AG08396 (cell line): ENCODE data around the gene AGBL4.
A peak's percentile ranks its signal among the peaks of the same experiment; 100 is the strongest.

Experiments
- DNase-seq: peaks from one replicate; pipeline ENCODE4 v3.0.0; 2012; ENCODE audit warnings: low spot score, mixed read lengths

AGBL4 gene

DNA sequence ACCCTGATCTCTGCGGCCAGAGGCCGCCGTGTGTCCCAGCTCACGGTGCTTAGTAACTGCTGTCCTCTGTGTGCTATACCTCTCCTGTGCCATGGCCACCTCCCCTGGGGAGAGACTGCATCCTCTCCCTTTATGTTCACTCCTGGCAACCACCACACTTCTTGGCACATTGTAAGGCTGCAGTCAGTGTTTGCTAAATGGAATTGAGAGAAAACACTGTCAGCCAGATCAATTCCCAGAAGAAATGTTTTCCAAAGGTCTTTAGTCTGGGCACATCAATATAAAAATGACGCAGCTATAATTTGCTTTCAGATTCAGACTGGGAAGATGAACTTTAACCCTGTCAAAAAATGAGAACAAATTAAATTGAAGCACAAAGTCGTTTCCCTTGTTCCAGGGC, 1343.9 kb downstream of the AGBL4 start:
- no peak for DNase-seq

DNA sequence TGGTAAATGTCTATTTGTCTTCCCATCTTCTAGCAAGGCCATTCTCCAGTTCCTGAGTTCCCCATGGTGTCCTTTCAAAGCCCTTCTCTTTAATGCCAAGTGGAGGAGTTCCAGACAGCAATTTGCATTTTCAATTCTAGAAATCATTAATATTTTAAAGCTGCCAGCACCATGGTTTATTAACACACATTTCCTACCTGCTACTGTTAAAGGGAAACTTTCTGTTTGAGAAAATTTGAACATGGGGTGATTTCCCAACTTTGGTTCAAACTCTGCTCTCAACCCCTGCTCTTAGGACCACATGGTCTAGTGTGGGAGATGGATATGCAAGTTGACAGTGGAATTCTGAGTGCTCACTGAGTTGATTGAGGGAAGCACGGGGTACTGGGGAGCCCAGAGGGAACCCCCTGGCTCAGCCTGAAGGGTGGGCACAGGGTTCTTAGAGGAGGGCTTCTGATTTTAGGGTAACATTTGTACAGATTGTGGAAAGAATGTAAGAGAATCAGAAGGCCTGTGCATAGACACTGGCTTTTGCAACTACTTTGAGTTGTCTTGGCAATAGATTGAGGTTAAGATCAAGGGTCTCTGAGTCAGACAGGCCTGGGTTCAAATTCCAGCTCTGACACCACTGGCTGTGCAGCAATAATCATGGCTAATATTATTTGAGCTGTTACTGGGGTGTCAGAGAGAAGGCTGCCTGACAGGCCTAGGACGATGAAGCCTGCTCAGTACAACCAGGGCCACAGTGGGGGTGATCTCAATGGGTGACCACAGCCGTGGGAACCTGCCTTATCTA, 1344.8 kb downstream of the AGBL4 start:
- no peak for DNase-seq

DNA sequence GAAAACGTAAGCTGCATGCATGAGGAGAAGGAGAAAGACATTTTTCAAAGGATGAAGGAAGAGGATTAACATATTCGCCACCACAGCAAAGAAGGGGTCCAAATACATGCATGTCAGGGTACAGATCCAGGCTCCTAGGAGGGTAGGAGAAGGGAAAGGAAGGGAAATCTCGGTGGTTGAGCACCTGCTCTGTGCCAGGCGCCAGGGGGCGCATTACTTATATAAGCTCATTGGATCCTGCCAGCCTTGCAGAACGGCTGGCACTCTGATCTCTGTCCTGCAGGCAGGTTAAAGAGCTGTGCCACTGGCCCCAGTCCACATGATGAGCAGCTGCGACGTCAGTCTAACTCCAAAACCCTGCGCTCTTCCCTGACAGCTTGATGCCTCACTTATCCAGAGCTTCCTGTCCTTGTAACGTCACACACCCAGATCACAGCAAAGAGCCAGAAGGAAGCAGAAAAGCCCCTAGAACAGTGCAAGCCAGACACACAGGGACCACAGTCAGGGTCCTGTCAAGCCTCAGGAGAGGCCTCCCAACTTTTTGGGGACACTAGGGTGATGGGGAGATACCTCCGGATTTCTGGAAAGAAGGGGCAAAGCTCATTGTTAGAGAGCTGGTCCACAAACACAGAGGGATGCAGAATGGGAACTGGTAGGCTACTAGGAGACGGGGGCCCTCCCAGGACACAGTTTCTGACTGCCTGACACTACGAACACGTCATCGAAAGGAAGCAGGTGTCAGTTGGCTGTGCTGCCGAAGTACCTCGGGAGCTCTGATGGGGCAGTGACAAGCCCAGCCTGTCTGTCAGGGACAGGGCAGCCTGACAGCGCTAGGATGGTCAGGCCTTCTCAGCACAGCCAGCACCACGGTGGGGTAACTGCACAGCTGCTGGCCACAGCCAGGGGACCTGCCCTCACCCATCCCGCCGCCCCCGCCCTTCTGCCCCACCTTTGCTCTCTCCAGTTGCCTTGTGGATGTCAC, 1346.2 kb downstream of the AGBL4 start:
- DNase-seq = peak; percentile 24

DNA sequence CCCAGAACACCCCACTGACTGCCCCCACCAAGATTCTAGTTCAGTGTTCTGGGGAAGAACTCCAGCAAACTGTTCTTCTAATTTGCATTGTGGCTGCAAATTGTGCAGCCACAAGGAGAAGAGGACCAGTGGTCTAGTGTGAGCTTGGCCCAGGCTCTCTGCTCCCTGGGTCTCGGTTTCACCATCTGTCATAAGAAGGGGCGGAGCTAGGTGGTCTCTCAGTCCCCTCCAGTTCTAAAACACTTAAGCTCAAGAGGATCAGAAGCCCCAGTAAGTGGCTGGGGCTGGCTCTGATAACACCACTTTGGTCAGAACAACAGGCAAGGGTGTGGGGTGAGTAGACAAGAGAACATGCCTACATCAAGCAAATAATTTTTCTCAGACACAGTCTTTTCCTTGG, 1346.9 kb downstream of the AGBL4 start:
- DNase-seq = no peak

DNA sequence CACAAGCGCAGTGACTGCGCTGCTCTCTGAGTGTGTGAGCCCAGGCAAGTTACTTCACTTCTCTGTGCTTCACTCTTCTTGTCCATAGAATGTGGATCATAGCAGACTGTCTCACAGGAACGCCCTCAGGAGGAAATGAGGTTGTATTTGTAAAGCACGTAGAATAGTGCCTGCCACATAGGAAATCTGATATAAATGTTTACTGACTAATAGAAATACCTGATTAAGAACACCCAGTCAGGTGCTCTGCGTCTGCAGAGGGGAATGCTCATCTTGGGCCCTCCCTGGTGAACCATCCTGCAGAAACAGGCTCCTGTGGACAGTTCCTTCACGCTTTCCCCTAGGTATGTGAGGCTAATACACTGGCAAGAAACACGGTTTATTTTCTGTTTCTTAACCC, 1347.4 kb downstream of the AGBL4 start:
- DNase-seq = no peak

DNA sequence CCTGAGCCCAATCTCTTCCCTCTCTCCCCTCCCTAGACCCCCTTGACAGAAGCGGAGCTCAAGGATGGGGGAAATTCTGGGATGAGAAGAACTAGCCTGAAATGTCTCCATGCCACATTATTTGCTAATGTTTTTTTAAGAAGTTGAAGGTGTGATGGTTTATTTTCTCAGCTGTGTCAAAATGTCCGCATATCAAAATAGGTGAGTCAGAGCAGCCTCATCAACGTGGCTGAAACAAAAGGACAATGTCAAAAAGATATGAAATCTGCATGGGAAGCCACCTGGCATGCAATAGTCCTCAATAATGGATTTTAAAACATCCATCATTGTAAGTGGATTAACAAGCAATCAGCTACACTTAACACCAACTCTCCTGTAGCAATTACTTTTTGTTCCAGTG, 1348.5 kb downstream of the AGBL4 start:
- DNase-seq = no peak

DNA sequence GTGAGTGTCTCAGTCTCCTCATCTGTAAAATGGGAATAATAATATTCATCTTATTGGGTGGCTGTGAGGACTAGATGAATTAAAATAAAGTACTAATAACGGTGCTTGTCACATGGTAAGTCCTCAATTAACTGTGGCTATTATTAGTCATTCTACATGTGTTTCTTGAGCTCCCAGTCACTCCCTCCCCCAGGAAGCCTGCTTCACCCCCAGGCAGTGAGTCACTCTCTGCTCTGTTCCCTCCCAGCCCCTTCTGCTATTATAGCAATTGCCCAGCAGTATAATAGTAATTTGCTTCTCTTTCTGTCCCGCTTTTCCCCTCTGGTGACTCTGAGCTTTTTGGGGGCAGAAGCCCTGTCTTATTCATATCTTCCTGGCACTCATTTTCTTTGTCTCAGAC, 1349.1 kb downstream of the AGBL4 start:
- DNase-seq = peak; percentile 13

DNA sequence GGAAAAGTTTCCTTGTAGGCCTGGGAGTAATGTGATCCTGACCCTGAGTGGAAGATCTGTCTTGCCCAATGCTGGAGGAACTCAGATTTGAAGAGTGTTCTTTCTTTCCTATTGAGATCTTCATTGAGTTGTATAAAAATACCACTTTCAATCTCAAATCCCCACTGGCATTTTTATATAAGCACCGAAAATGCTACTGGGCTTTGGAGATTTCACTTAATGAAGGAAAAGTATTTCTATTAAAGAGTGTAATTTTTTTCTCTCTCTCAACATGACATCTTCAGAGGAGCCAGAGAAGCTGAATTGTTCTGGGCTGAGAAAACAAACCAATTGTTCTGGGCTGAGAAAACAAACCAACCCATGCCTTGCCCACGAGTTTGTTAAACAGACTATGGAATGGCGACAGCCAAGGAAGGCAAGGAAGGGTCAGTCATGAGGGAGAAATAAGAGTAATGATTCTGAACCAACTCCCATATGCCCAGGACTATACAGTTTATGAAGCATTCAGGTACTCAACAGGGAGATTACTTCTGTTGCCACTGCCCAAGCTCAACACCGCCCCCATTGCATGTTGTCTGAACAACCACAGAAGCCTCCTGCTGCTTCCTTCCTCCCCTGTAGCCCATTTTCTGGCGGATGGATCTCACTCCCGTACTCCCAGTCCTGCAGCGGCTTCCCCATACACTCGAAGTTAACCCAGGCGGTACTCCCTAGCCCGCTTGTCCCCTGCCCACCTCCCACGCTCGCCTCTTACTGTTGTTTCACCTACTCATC, 1350.2 kb downstream of the AGBL4 start:
- no peak for DNase-seq

DNA sequence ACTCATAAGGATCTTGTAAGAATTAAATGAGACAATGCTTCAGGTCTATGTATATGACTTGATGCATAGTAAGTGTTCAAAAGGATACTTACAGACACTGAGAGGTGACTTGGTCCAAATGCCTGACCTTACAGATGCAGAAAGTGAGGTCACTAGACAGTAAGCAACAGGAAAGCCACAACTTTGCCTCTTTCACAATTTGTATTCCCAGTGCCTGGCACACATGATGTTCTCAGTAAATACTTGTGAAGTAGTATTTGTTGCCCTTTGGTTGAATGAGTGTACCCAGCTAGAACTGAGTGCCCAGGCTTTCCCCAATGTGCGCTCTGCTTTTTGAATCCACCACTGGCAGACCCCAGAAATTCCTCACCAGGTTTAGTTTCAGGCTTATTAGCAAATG, 1352.2 kb downstream of the AGBL4 start:
- DNase-seq = no peak

DNA sequence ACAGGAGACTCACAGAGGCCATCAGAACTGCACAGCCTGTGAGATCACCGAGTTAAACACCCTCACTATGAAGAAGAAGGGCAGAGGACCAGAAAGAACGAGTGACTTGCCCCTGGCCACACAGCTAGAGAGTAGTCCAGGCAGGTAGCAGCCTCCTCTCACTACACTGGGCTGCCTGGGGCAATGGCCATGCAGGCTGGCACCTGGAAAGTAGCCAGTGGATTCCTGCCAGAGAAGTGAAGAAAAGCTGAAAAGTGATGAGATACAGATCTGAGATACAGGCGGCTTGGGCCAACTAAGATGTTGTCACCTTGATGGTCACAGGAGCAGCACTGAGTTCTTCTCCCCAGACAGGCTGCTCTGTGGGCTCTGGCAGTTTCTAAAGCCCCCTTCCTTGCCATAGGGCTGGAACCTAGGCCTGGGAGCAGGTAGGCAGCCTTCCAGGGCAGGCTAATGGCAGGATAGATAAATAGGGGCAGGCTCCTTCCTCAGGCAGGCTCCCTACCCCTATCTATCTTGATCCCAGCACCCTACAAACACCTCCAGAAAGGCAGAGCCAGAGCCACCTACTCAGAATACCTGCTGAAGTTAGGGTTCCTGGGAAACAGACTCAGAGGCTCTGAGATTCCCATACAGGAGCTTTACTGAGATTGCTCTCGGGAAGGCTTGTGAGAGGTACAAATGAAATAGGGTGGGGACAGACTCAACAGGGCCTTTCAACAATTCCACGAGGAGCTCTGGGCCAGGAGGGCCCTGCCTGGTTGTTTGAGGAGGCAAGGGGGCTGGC, 1353.3 kb downstream of the AGBL4 start:
- DNase-seq = no peak

DNA sequence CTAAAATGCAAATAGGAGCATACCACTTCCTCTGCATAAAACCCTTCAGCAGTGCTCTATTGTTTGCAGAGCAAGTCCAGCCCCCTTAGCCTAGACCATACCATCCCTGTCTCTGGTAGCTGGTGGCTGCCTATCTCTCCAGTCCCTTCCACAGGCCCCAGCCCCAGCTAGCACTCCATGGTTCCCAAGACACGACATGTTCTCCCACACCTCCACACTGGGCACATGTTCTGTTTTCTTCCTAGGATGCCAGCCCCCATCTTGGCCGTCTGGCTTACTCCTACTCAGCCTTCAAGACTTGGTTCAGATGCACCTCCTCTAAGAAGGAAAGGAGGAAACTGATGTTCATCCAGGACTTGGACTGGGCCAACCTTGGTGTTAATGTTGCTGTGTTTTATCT, 1355.4 kb downstream of the AGBL4 start:
- no peak for DNase-seq

DNA sequence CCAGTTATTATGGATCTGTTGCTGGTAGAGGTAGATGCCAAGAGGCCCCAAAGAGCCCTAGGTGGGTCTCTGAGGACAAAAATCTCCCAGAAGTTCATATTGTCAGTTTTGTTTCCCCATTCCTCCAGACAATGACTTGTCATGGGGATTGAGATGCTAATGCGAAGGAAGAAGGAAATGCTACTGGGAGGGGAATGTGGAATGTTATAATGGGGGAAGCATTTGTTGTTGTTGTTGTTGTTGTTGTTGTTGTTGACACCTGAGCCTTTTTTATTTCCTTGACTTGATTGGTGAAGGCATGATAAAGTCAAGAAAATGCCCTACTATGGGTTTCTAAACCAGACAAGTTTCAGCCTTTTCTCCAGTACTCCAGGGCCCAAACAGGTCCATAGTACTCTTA, 1356.0 kb downstream of the AGBL4 start:
- DNase-seq = no peak

DNA sequence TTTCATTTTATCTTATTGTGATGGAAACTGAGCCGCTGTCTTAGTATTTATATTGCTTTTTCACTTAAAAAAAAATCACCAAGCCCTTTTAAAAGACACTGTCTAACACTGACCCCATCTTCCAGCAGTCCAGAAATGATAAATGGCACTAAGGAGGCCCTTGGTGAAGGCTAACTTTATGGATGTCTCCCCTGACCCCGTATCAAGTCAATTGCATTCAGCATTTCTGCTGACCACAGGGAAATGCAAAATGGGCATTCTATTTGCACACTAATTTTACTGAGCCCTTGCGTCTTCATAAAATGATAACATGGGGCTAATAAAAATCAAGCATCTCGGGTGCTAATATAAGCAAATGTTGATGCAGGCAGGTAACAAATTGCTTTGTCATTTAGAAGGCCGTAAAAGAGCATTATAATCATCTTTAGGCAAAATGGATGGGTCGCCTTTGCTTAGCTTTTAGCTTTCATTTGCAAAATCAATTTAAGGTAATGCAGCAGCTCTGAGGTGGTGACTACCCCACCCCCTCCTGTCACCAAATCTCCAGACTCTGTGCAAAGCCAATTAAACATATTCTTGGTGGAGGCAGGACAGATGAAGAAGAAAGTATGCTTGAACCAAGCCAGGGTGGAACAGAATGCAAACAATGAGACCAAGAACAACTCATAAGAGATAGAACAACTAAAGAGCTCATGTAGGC, 1357.9 kb downstream of the AGBL4 start:
- no peak for DNase-seq

DNA sequence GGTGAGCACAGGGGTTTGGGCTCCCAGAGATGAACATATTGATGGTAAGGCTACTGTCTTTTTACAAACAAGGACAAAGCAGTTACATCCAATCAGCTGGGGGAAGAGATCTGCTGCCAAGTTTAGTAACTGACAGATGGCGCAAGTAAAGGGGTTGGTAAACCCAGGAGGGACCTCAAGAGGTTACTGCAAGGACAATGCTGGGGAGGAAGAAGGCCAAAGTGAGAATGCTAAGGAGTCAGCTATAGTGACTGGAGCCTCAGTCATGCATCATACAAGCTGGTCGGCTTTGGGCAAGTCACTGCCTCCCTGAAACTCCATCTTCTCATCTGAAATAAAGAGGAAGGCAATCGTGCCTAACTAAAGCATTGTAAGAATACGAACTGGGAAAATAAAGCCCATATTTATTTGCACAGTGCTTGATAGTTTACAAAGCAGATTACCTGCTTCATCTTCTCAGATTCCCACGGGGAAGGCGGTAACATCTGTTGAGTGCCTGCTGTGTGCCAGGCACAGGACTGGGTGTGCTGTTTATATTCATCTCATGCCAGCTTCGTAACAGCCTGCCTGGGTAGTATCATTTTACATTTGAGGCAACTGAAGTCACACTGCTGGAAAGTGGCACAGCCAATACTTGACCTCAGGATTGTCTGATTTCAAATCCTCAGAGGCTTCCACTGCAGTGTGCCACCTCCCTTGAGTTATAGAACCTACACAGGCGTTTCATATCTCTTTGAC, 1361.9 kb downstream of the AGBL4 start:
- no peak for DNase-seq

DNA sequence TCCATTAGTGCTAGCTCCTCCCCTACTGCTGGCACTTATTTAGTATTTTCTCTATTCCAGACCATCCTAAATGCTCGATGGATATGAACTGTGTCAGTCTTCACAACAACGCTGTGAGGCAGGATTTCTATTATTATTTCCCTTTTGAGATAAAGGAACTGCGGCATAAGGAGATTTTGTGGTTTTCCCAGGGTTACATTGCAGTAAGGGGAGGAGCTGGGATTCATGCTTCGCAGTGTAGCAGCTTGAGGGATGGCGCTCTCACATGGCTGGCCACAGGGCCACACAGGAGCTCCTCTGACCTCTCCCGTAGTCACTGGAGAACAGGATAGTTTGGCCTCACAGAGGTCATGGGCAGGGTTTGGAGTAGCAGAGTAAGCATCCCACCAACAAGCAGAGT, 1364.0 kb downstream of the AGBL4 start:
- no peak for DNase-seq

DNA sequence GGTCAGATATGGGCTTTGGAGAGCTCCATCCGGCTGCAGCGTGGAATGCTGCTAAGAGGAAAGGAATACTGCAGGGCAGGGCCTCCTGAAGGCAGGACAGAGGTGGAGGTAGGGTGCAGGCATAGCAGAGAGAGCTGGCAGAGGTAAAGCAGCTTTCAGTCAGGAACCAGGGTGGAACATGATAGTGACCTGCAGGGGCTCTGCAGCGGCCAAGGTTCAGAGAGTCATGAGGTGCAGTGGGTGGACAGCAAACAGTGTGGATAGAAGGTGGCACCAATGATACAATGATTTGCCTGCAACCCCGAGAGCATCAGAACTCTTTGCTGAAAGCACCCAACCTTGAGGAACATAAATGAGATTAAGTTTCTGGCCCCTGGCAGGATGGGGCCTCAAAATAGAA, 1366.3 kb downstream of the AGBL4 start:
- no peak for DNase-seq

DNA sequence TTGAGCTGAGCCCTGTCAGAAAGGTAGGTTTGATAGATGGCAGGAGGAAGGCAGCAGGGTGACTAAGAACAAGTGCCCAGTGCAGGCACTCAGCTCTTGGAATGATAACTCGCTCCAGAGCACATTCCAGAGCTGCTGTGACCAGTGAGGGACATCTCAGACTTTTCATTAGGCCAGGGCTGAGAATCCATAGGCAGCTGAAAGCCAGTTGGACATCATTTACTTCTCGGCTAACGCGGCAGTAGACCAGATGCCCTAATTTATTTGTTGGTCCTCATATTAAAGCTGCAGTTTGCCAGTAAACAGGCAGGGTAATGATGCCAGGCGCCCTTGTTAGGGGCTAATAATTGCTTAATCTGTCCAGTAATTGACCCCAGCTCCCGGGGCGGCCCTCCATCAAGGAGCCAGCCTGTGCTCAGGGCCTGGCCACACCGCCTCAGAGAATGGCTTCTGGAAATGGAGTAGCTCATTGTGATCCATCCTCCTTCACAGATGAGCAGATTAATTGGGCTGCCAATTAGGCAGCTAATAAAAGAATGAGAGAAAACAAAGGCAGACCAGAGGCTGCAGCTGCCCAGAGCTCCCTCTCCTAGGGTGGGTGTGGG, 1369.0 kb downstream of the AGBL4 start:
- no peak for DNase-seq

DNA sequence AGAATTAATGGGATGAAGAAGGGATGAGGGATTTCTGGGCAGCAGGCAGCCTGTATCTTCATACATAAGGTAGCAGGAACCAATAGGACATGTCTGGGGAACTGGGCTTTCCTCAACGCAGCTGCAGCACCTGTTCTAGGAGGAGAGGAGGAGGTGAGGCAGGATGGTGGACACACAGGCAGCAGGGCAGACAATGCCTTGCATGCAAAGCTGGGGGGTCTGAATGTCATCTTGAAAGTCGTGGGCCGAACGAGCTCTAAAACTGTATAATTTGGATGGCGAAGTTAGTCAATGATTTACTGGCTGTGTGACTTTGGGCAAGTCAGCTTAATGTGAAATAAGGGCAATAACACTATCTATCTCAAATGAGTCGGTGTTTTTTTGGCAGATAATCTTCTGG, 1371.4 kb downstream of the AGBL4 start:
- DNase-seq = no peak

DNA sequence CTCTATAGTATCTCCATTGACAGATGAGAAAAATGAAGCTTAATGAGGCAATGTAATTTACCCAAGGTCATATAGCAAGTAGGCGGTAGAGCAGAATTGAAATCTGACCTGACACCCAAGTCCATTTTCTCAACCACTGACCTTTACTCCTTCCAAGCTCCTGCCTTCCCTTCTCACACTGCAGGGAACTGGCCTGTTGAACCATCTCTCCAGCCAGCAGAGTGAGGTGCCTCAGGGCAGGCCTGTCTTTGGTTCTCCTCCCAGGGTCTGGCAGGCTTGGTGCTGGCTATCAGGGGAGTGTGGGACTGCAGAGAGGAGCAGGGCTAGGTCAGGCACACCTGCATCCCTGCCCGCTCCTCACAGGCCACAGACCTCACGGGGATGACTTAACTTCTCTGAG, 1373.9 kb downstream of the AGBL4 start:
- no peak for DNase-seq

DNA sequence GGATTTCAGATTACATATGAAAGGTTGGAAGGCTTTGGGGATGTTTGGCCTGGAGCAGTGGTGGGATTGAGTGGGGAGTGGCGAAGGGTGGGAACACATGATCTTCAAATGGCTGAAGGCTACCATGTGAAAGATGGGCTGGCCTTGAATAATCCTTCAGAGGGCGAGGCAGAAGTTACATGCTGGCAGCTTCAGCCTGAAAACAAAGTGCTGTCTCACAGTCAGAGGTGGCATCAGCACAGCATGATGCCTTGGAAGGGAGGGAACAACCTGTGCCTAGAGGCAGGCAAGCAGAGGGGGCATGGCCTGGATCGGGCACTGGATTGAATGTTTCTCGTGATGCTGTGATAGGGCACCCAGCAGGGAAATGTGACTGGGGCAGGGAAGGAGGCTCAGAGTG, 1377.9 kb downstream of the AGBL4 start:
- no peak for DNase-seq
